NCI-H2029 (cell line): ENCODE measurements around the gene ANKLE2.
A peak's percentile ranks its signal among the peaks of the same experiment; 100 is the strongest.
"Not testable (repeated sequence)": the region's sequence is repeated elsewhere in the genome, so short reads cannot be mapped to it uniquely, and the experiment has no call there.

ENCODE experiments used
- DNase-seq: peaks from one replicate; lab custom pipeline; 2025; lab: John Stamatoyannopoulos, UW

Gene ANKLE2

DNA sequence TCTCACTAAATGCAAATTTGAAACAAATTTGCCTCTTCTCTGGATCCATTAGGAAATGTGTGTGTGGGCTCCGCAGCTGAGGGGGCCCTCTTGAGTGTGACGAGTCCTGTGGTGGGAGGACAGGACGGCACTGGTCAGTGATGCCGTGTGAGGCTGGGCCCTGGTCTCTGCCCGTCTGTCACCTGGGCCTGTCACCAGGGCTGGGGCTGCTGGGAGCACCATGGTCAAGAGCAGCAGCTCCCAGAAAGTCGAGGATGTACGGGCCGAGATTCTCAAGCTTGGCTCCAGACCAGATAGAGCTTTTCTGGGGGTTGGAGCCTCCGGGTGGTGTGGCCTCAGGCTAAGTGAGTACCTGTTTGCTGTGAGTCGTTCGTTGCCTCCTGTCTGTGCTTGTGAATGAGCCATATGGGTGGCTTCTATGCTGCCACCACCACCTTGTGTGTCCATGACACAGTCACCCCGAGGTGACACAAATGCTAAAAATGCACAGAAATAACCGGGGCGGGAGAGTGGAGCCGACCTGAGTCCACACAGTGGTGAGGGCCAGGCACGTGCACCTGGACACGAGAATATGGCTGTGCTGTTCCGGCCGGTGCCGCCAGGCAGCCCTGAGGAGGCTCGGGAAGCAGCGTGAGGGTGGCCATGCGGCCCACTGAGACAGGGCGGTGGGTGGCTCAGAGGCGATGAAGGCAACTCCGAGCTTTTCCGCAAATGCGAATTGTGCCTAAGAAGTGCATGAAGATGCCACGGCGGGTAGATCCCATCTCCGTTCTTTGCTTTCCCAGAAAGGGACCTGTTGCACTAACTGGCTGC, 42.3 kb downstream of the ANKLE2 start:
- no peak for DNase-seq

DNA sequence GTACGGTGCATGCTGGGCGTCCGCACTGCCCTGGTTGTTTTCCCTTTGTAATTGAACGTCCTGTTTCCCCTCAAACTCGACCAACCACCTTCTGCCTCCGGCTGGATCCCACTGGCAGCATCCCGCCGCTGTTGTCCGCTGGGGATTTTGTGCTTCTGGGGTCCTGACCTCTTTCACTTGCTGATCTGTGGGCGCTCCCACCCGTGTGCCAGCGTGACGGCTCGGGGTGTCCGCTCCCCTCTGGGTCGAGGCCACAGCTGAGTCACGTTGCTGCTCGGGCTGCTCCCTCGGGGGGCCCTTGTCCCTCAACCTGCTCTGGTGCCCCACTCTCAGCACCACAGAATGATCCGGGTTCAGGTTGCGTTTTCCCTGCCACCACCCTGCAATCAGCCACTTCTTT, 43.0 kb downstream of the ANKLE2 start:
- DNase-seq = no peak

DNA sequence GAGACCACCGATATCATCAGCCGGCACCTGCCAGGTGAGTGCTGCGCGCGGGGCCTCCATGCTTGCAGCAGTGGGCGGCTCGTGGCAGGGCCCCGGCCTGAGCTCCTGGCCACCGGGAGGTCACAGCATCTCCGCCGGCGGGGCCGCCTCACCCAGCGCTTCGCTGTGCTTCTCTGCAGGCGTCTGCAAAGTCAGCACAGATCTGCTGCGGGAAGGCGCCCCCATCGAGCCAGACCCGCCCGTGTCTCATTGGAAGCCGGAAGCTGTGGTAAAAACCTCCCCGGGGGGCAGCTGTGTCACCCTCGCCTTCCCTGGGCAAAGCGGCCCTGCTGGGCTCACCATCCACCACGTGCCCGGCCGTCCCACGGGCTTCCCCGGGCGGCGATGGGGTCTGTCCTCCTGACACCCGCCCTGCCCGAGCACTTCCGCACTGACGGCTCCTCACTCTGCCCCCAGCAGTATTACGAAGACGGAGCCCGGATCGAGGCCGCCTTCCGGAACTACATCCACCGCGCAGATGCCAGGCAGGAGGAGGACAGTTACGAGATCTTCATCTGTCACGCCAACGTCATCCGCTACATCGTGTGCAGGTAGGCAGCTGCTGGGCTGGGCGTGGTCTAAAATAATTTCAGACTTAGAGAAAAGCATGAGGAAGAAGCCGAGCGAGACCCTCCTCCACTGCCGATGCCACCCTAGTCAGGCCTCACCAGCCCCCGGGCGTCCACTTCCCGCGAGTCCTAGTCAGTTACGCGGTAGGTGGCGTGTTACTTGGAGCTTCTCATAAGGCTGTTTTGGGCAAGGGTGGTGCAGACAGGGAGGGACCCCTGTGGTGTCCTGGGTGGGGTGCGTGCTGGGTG, 43.9 kb downstream of the ANKLE2 start:
- no peak for DNase-seq

DNA sequence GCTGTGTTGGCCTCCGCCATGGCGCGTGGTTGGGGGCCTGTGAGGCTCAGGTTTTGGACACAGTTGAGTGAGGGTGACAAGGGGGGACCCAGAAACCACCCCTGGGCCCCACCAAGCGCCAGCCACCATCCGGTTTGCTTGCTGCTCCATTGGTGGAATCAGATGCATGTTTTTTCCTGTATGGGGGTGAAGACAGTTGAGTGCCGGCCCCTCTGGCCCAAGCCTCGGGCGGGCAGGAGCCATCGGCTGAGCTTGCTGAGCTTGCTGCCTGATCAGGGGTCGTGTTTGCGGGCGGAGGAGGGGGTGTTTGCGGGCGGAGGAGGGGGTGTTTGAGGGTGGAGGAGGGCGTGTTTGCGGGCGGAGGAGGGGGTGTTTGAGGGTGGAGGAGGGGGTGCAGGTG, 44.6 kb downstream of the ANKLE2 start:
- no peak for DNase-seq

DNA sequence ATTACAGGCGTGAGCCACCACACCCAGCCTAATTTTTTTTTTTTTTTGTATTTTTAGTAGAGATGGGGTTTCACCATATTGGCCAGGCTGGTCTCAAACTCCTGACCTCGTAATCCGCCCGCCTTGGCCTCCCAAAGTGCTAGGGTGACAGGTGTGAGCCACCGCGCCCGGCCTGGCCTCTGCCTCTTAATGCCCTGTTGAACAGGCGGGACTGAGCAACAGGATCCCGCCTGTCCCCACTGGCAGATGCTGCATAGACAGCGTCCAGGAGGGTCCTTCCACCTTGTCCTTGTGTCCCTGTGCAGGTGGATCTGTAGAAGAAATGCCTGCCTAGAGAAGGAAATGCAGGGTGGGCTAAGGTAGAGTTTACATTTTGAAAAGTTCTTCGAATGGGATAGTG, 45.3 kb downstream of the ANKLE2 start:
- no peak for DNase-seq

DNA sequence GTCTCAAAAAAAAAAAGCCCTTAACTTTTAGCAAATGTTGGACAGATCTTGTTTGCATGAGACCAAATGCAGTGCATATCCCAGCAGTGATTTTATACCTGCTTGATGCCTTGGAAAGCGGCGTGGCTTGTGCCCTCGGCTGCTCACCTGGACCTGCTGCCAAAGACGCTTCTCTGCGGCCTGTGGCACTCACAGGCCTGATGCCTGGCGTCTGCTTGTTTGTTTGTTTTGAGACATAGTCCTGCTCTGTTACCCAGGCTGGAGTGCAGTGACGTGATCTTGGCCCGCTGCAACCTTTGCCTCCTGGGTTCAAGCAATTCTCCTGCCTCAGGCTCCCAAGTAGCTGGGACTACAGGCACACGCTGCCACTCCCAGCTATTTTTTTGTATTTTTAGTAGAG, 45.8 kb downstream of the ANKLE2 start:
- no peak for DNase-seq

DNA sequence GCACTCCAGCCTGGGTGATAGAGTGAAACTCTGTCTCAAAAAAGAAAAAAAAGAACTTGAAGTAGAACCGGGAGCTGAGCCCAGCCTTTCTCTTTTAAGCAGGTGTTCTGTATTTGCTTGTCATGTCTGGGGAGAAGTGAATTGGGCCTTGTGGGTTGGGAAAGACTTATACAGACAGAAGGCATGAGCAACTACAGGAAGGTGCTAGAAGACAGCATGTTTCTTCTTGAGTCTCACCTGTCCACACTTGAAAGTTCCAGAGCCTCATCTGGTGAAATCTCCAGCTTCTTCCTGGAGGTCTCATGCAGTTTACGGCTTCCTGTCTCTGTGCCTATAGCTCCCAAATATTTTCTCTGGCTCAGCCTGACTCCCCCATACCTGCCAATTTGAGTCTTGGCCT, 48.5 kb downstream of the ANKLE2 start:
- no peak for DNase-seq

DNA sequence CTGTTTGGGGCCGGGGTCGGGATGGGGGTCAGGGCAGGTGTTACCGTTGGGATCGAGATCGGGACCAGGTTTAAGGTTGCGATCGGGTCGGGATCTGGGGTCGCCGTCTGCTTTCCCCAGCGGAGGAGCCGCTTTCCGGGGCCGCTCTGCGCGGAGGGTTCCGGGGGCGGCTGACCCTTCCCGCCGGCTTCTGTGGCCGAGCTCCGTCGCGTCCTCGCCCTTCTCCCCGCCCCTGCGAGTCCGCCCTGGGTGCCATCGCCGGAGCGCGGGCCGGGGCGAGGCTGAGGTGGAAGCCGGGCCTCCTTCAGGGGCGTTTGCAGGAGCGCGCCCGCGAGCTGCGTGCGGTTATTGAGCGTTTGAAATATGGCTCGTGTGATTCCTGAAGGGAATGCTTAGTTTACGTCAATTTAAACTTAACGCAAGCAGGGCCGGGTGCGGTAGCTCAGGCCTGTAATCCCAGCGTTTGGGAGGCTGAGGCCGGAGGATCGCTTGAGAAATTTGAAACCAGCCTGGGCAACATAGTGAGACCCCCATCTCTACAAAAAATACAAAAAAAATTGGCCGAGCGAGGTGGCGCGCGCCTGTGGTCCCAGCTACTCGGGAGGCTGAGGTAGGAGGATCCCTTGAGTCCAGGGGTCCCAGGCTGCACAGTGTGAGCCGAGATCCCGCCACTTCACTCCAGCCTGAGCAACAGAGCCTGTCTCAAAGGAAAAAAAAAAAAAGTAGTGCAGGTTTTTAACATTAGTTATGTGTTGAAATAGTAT, 50.4 kb downstream of the ANKLE2 start:
- no peak for DNase-seq

DNA sequence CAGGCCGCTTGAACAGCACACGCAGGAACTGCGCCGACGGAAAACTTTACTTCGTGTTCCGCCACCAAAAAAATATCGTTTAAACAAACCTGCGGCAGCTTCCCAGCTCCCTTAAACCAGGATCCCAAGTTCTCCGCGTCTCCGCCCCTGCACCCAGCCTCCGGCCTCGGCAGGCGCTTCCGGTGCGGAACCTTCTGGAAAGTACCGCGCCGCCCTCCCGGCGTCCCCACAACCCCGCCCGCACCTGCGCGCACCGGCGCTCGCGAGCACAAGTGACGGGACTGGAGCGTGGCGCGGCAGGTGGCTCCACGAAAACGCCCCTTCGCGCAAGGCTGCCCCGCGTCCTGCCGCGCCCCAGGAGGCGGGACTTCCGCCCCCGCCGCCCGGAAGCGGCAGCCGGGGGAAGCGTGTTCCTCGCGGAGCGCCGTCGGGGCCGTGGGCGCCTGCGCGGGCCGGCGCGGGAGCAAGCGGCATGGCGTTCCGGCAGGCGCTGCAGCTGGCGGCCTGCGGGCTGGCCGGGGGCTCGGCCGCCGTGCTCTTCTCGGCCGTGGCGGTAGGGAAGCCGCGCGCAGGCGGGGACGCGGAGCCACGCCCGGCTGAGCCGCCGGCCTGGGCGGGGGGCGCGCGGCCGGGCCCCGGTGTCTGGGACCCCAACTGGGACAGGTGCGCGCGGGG, 51.1 kb downstream of the ANKLE2 start, which contains the start of gene PGAM5:
Gene PGAM5 (plus strand): TSS at position 438 of the 675 bp plus-strand sequence. CDS start 35 bp downstream, at position 473.
- DNase-seq = peak; percentile 78

DNA sequence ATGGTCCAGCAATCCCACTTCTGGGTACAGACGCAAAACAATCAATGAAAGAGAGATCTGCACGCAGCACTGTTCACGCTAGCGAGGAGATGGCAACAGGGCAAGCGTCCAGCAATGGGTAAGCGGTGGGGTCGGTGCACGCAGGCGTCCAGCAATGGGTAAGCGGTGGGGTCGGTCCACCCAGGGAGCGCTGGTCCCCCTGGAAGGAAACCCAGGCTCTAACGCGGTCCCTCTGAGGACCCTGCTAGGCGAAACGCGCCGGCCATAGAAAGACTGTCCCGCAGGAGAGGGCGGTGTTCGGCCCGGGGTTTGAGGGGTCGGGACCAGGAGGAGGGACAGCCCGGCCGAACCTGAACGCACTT, 51.6 kb downstream of the ANKLE2 start:
- DNase-seq = no peak

DNA sequence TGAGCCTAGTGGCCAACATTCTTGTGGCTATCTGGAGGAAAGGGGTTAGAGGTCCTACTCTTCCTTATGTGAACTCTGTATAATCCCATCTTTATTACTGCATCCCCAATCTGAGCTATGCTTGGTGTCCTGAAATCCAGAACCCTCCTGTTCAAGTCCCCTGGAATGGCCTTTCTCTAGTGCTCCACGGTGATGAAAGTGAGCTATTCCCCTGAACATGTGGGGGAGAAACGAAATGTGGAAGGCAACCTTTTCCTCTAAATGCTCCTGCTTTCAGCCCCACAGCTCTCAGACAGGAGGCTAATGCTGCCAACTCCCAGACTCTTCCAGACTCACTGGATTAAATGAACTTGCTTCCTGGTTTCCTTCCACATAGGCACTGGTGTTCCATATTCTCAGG, 53.5 kb downstream of the ANKLE2 start:
- no peak for DNase-seq

DNA sequence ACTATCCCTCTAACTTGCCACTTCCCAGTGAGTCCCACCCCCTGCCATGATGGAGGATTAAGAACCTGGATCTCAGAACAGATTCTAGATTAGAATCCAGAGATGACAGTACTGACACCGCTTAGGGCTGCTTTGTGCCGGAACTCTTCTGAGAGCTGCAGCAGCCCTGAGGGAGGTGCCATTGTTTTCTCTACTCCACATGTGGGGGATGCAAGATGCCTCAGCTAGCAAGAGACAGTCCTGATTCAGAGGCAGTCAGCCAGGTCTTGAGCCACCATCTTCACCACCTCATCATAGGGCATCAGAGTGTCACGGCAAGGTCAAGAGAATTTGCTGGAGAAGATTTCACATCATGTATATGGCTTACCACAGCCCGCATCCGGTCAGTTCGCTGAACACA, 54.4 kb downstream of the ANKLE2 start:
- DNase-seq = no peak

DNA sequence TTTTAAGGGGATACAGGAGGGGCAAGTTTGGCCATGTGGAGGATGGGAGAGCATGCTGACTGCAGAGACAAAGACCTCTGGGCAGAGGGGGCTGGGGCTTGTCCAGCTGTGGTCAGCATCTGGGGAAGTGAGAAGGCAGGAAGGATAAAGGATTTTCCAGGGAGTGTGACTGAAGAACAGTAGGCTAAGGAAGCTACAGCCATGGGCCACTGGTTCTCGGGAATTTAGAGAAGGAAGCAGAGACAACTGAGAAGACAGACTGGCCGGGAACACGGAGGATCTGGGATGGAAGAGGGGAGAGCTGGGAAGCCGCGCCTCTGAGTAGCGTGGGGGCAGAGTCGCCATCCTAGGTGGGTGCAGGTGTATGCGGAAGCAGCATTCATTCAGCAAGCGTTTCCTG, 58.0 kb downstream of the ANKLE2 start:
- DNase-seq = no peak

DNA sequence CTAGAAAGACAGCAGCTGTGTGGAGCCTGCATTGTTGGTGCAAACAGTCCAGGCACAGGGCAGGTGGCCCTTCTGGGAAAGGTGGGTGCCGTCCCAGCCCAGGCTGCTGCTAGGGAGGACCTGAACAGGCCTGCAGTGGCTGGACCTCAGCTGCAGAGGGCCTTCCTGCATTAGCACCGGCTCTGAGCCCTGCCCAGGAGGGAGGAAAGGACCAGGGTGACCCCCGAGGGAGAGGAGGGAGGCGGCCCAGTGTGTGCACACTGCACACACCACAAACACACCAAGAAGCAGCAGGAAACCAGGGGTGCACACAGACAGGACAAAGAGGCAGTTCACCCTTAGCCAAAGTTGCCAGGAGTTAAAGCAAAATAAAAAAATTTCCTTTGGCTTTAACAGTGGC, 59.0 kb downstream of the ANKLE2 start:
- no peak for DNase-seq

DNA sequence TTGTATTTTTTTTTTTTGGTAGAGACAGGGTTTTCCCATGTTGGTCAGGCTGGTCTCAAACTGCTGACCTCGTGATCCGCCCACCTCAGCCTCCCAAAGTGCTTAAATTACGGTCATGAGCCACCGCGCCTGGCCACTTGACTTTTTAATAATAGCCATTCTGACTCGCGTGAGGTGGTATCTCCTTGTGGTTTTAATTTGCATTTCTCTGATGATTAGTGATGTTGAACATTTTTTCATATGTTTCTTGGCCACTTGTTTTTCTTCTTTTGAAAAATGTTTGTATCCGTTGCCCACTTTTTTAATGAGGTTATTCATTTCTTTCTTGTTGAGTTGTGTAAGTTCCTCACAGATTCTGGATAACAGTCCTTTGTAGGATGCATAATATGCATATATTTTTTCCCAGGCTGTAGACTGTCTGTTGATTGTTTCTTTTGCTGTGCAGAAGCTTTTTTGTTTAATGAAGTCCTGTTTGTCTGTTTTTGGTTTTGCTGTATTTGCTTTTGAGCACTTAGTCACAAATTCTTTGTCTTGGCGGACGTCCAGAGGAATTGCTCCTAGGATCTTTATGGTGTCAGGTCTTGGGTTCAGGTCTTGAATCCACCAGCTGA, 61.3 kb downstream of the ANKLE2 start:
- DNase-seq = peak; percentile 24

DNA sequence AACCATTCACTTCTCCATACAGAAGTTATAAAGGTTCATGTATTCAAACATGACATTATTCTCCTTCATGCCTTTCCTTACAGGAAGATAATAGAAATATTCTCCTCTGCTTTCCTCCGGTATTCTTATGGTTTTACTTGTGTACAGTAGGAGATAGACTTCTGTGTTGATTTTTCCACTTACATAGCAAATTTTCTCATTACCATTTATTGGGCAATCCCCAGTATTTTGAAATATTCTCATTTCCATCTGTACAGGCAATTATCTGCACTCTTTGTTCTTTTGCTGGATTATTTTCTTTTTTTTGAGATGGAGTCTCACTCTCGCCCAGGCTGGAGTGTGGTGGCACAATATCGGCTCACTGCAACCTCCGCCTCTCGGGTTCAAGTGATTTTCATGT, 63.3 kb downstream of the ANKLE2 start:
- DNase-seq = no peak

DNA sequence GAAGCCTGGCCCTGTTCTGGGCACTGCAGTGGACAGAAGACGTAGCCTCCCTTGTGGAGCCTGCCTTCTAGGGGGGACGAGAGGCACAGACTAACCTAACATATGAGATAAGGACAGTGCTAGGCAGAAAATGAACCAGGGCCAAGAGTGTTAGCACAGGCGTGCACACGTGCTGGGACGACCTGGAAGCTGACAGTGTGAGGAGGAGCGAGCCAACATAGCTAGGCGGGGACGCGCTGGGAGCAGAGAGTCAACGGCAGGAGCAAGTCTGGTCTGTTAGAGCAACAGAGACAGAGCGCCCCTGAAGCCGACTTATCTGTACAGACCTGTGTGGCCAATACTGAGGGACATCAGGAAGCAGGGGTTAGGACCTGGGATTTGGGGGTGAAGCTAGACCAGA, 66.2 kb downstream of the ANKLE2 start:
- no peak for DNase-seq

DNA sequence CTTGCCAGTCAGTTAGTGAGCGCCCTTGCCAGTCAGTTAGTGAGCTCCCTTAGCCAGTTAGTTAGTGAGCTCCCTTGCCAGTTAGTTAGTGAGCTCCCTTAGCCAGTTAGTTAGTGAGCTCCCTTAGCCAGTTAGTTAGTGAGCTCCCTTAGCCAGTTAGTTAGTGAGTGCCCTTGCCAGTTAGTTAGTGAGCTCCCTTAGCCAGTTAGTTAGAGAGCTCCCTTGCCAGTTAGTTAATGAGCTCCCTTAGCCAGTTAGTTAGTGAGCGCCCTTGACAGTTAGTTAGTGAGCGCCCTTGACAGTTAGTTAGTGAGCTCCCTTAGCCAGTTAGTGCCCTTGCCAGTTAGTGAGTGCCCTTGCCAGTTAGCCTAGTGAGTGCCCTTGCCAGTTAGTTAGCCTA, 66.7 kb downstream of the ANKLE2 start:
- not testable (repeated sequence) for DNase-seq

DNA sequence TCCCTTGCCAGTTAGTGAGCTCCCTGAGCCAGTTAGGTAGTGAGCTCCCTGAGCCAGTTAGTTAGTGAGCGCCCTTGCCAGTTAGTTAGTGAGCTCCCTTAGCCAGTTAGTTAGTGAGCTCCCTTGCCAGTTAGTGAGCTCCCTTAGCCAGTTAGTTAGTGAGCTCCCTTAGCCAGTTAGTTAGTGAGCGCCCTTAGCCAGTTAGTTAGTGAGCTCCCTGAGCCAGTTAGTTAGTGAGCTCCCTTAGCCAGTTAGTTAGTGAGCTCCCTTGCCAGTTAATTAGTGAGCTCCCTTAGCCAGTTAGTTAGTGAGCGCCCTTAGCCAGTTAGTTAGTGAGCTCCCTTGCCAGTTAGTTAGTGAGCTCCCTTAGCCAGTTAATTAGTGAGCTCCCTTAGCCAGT, 69.6 kb downstream of the ANKLE2 start:
- not testable (repeated sequence) for DNase-seq

DNA sequence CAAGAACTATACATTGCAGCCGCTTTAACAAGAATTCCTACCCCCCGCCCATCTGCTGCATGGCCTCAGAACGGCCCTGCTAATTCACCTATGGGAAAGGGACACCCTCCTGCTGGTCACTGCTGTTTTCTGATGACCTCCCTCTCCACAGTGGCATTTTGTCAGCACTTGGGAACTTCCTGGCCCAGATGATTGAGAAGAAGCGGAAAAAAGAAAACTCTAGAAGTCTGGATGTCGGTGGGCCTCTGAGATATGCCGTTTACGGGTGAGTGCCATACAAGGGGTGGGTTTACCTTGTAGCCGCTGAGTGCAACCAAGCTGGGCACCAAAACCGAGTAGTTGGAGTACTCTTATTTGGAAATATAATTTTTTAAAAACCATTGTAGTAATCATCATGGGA, 71.5 kb downstream of the ANKLE2 start:
- DNase-seq = no peak

DNA sequence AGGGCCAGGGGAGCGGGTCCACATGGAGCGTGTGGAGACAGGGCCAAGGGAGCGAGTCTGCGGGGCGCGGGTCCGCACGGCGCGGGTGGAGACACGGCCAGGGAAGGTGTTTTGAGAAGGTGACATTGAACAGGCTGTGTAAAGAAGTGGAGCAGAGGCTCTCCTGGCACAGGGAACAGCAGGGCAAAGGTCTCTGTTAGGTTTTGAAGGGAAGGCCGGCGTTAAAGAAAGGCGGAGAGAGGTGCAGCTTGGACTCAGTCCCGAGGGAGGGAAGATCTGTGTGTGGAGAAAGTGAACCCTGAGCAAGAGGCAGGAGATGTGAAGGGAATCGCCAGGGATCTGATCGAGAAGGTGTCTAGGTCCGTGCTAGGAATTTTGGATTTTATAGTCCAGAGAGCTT, 72.4 kb downstream of the ANKLE2 start:
- DNase-seq = no peak
